ENCODE data around the gene HIGD1B. TPM values are rescaled to one million over a fixed set of nuclear protein-coding genes. Genes with fewer than 3 reads are reported as not detected.

The HIGD1B gene
- total RNA-seq, 1 donor from 2014 or later, result not detected

GRCh38 chr17:44829523-44830358 is 17.9 kb upstream of the HIGD1B start, which contains the start of gene GJC1:
TSS of gene GJC1 (minus strand) at chr17:44830287. CDS start at chr17:44805817, 24,470 bp downstream.
- peaks cover 32% of the 10 kb centered on the region for H3K4me1 Mint-ChIP-seq (ENCODE audit: unreplicated experiment)
- DNase-seq (ENCODE audit: extremely low spot score, unreplicated experiment), result peak; percentile 85
- H3K4me3 Mint-ChIP-seq (ENCODE audit: unreplicated experiment), result peak within 1 kb of the TSS; percentile 96
- no peaks in the 10 kb centered on the region for H3K9me3 Mint-ChIP-seq (ENCODE audit: unreplicated experiment)
- no peak for TF ChIP-seq CTCF (IDR thresholded peaks at IDR 0.05)
- H3K27ac Mint-ChIP-seq (ENCODE audit: unreplicated experiment), result peak within 1 kb of the TSS; percentile 91
- no peaks in the 10 kb centered on the region for H3K27me3 Mint-ChIP-seq (ENCODE audit: unreplicated experiment)
- H3K36me3 Mint-ChIP-seq (ENCODE audit: unreplicated experiment), result no peaks in the 10 kb centered on the region

- H3K4me3 Mint-ChIP-seq (ENCODE audit: unreplicated experiment), result peak overlapping the region; percentile 77
- TF ChIP-seq CTCF (IDR thresholded peaks at IDR 0.05), result no peak
- peaks cover 32% of the 10 kb centered on the region for H3K4me1 Mint-ChIP-seq (ENCODE audit: unreplicated experiment)
- H3K27me3 Mint-ChIP-seq (ENCODE audit: unreplicated experiment), result no peaks in the 10 kb centered on the region
- no peaks in the 10 kb centered on the region for H3K36me3 Mint-ChIP-seq (ENCODE audit: unreplicated experiment)
- H3K9me3 Mint-ChIP-seq (ENCODE audit: unreplicated experiment), result no peaks in the 10 kb centered on the region
- H3K27ac Mint-ChIP-seq (ENCODE audit: unreplicated experiment), result peak overlapping the region; percentile 77
- DNase-seq (ENCODE audit: extremely low spot score, unreplicated experiment), result no peak
These were observed 17.1 kb upstream of the HIGD1B start for GRCh38 chr17:44830359-44831288.

GRCh38 chr17:44831371-44831770 is 16.3 kb upstream of the HIGD1B start:
- no peaks in the 10 kb centered on the region for H3K27me3 Mint-ChIP-seq (ENCODE audit: unreplicated experiment)
- peaks cover 32% of the 10 kb centered on the region for H3K4me1 Mint-ChIP-seq (ENCODE audit: unreplicated experiment)
- no peak overlapping the region for H3K27ac Mint-ChIP-seq (ENCODE audit: unreplicated experiment)
- H3K9me3 Mint-ChIP-seq (ENCODE audit: unreplicated experiment), result no peaks in the 10 kb centered on the region
- H3K4me3 Mint-ChIP-seq (ENCODE audit: unreplicated experiment), result no peak overlapping the region
- no peaks in the 10 kb centered on the region for H3K36me3 Mint-ChIP-seq (ENCODE audit: unreplicated experiment)
- DNase-seq (ENCODE audit: extremely low spot score, unreplicated experiment), result no peak
- no peak for TF ChIP-seq CTCF (IDR thresholded peaks at IDR 0.05)

GRCh38 chr17:44832805-44833204 is 14.9 kb upstream of the HIGD1B start:
- no peaks in the 10 kb centered on the region for H3K36me3 Mint-ChIP-seq (ENCODE audit: unreplicated experiment)
- H3K27me3 Mint-ChIP-seq (ENCODE audit: unreplicated experiment), result no peaks in the 10 kb centered on the region
- H3K4me1 Mint-ChIP-seq (ENCODE audit: unreplicated experiment), result peaks cover 22% of the 10 kb centered on the region
- H3K9me3 Mint-ChIP-seq (ENCODE audit: unreplicated experiment), result no peaks in the 10 kb centered on the region
- H3K27ac Mint-ChIP-seq (ENCODE audit: unreplicated experiment), result no peak overlapping the region
- TF ChIP-seq CTCF (IDR thresholded peaks at IDR 0.05), result no peak
- no peak overlapping the region for H3K4me3 Mint-ChIP-seq (ENCODE audit: unreplicated experiment)
- no peak for DNase-seq (ENCODE audit: extremely low spot score, unreplicated experiment)

GRCh38 chr17:44837196-44837595 is 10.5 kb upstream of the HIGD1B start:
- Mint-ChIP-seq H3K9me3 (ENCODE audit: unreplicated experiment) (no peaks in the 10 kb centered on the region), H3K36me3 (ENCODE audit: unreplicated experiment) (no peaks in the 10 kb centered on the region), H3K27me3 (ENCODE audit: unreplicated experiment) (no peaks in the 10 kb centered on the region), H3K4me1 (ENCODE audit: unreplicated experiment) (peaks cover 17% of the 10 kb centered on the region), H3K4me3 (ENCODE audit: unreplicated experiment) (no peak overlapping the region), H3K27ac (ENCODE audit: unreplicated experiment) (no peak overlapping the region)
- TF ChIP-seq CTCF (IDR thresholded peaks at IDR 0.05), result no peak
- no peak for DNase-seq (ENCODE audit: extremely low spot score, unreplicated experiment)

Measured in osteocyte (in vitro differentiated cells).